CD4-positive, alpha-beta T cell treated with Interleukin-21 for 1 hour (primary cell): Measurements from ENCODE around the gene MGMT.

ENCODE experiments used
- DNase-seq: peaks from one replicate; pipeline ENCODE4 v3.0.0-alpha.2; 2020

Gene MGMT

DNA sequence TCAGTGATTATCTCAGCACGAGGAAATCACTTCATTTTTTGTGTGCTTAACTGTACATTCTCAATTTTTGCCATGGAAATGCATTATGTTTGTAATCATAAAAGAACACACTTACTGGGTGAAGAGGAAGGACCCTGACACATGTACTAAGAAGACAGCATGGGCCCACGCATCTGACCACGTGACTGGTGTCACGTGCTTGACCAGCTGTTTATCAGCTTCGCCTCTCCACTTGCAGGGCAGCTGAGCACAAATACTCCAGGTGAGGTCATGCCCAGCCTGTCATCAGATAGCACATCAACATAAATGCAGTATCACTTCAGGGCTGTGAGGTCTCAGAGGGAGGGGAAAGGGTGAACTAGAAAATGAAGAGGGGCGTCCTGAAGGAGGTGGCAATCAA lies 317.2 kb downstream of the MGMT start:
- no peak for DNase-seq

DNA sequence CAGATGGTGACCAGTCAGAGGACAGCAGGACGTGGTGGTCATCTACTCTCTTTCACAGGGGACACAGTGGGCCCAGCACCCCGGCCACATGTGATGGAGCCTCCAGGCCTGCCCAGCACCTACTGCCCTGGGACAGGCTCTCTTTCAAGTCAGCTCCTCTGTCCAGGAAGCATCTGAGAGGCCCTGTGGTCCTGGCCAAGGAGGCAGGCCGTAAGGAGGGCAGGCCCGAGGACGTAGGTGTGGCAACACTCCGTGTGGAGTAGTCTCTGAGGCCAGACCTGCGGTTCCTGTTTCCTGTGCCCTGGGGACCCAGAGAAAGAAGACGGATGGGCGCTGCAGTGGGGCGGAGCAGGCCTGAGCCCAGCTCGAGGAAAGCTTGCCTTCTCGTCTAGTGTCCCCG lies 317.9 kb downstream of the MGMT start:
- DNase-seq: no peak

- no peak for DNase-seq
These were observed 318.5 kb downstream of the MGMT start for GRCh38 chr10:129785536-129785981.

GRCh38 chr10:129786216-129786615 lies 319.2 kb downstream of the MGMT start:
- no peak for DNase-seq

DNA sequence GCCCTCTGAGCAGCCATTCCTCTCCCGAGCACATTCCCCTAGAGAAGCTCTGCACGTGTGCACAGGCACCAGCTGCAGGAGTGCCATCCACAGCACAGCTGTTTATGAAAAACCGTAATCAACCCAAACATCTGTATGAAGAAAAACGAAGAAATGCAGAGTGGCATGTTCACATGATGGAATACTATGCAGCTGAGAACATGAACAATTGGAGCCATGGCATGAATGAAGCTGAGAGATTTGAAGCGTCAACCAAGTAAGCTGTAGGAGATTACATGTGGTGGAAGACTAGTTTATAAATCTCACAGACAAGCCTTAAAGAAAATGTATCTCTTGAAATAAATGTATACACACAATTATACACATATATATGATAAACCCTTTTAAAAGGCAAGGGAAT lies 320.5 kb downstream of the MGMT start:
- no peak for DNase-seq

- no peak for DNase-seq
These were observed 321.2 kb downstream of the MGMT start for GRCh38 chr10:129788215-129788614.

DNA sequence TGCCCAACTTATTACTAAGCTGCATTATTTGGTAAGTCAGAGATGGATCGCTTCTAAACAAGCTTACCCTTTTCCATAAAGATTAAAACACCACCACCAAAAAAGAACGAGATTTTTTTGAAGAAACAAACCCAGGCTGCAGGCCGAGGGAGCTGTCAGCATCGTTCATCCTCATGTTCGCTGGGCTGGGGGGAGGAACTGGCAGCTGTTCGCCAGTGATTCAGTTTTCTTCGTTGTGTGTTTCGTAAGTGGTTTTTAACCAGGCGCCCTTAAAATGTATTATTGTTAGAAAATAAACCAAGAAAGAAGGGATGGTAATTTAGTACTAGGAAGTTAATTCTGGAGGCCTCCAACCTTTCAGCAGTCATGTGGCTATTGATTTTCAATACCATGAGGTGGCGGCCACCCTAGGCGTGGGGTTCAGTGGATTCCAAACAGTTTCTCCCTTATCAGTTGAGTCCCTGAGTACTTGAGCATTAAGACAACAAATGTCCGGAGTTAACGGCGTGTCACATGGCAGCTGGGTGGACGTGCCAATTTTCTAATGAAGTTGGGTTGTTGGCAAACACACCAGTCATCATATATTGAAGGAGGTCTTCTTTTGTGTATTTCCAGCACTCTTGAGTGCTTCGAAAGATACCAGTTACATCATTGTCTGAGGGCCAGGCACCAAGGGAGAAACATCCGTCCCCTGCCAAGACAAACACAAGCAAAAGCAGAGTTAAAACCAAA lies 323.8 kb downstream of the MGMT start:
- no peak for DNase-seq

- no peak for DNase-seq
These were observed 325.1 kb downstream of the MGMT start for GRCh38 chr10:129792141-129792540.

- no peak for DNase-seq
These were observed 325.8 kb downstream of the MGMT start for GRCh38 chr10:129792864-129793263.

- no peak for DNase-seq
These were observed 326.4 kb downstream of the MGMT start for GRCh38 chr10:129793479-129793878.

GRCh38 chr10:129793996-129794395 lies 327.0 kb downstream of the MGMT start:
- DNase-seq: no peak

DNA sequence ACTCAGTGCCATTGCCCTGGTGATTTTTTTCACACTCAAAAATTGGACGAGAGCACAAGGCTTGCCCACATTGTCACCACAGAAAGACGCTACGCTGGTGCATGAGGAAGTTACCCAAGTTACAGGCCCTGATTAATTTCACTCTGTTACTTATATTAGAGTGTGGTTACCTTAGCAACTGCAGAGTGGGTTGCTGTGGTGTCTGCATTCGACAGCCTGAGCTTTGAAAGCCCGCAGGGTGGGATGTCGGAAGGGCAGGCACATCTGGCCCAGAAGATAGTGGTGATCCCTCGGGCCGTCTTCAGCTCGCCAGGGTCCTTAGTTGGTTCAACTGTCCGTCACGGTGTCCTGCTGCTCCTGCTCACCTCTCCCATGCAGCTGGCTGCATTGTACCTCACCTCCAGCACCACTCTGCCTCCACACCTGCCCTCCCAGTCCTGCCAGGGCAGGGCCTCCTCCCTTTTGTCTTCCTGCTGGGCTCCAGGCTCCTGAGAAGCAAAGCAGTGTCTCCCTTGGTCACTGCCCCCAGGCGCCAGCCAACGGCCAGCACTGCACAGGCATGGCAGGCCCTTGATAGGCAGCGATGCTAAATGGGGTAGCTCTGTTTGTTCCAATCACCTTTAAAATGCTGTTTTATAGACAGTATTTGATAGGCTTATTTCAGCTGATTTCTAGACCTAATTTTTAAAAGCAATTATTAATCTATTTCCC lies 329.8 kb downstream of the MGMT start:
- DNase-seq: no peak

- no peak for DNase-seq
These were observed 332.9 kb downstream of the MGMT start for GRCh38 chr10:129799942-129800341.

- DNase-seq: no peak
These were observed 333.8 kb downstream of the MGMT start for GRCh38 chr10:129800796-129801340.

DNA sequence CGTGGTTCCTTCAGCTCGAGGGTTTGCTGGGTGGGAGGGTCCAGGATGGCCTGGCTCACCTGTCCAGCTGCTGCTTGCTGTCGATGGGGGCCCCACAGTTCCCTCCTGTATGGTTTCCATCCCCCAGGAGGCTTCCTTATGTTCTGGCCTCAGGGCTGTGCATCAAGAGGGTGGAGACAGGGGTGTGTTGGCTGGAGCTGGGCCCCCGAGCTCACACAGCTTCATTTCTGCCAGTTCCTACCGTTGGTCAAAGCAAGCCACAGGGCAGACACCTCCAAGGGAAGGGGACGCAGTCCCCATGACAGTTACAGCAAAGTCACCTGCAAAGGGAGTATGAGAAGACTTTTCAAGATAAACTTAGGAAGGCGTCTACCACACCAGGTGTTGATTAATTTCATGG lies 340.2 kb downstream of the MGMT start:
- DNase-seq: no peak

DNA sequence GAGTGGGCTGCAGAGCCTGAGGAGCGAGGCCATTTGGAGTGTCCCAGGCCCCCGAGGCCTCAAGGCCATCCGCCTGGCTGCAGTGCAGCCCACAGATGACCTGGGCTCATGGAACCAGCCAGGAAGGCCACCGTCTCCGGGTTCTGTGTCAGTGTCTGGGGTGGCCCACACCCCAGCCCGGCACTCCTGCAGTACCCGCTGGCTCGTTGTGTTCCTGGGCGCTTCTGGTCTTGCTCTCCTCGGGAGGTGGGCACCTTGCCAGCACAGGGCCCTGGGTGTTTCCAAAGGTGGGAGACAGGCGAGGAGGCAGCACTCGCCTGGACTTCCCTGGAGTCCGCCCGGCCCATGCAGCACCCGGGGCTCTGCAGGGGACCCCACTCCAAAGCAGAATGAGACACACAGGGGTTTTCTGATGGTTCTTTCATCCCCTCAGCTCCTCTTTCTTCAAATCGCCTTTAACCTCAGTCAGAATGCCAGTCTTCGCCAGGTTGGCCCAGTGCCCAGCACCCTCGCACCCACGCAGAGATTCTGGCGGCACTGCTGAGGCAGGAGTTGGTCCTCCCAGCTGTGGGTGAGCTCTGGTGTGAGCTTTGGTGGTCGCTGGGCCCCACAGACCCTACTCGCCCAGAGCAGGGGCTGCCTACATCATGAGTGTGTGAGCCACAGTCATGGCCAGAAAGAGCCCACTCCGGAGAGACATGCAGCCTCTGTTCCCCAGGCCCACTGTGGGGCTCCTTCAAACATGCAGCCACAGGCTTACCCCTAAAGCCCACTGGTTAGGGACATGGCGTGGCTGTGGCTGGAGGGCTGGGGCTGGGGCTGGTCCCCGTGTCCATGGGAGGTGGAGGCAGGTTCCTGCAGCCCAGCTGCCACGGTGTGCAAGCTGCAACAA lies 341.3 kb downstream of the MGMT start:
- no peak for DNase-seq

GRCh38 chr10:129809431-129809830 lies 342.4 kb downstream of the MGMT start:
- DNase-seq: no peak

- no peak for DNase-seq
These were observed 342.8 kb downstream of the MGMT start for GRCh38 chr10:129809841-129810240.

GRCh38 chr10:129811208-129811607 lies 344.2 kb downstream of the MGMT start:
- no peak for DNase-seq

- DNase-seq: no peak
These were observed 345.4 kb downstream of the MGMT start for GRCh38 chr10:129812398-129812797.

- no peak for DNase-seq
These were observed 347.9 kb downstream of the MGMT start for GRCh38 chr10:129814681-129815646.
